HG02610 (cell line): ENCODE results near the gene OPCML.

ENCODE experiments used
- ATAC-seq: cut with Tn5 transposase; IDR thresholded peaks from one replicate; pipeline ENCODE4 v1.9.1; 2021; ENCODE audit warnings: mild to moderate bottlenecking, moderate library complexity; ENCODE audit not compliant: unreplicated experiment

OPCML gene

DNA sequence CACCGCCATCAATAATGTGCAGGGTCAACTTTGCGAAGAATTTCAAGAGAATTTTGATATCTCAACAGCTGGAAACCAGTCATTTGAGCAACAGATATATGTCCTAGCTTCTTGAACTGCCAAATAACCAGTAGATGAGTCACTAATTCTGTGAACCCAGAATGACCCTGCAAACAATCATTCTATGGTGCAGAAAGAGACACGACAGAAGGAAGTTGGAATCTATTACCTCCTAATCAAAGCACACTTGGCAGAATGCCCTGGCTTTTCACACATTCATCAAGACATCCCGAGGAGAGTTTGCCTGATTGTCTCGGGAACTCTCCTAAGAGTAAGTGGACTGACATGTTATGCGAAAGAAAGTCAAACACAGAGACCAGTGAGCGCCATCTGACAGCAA is 621.1 kb downstream of the OPCML start:
- no peak for ATAC-seq

DNA sequence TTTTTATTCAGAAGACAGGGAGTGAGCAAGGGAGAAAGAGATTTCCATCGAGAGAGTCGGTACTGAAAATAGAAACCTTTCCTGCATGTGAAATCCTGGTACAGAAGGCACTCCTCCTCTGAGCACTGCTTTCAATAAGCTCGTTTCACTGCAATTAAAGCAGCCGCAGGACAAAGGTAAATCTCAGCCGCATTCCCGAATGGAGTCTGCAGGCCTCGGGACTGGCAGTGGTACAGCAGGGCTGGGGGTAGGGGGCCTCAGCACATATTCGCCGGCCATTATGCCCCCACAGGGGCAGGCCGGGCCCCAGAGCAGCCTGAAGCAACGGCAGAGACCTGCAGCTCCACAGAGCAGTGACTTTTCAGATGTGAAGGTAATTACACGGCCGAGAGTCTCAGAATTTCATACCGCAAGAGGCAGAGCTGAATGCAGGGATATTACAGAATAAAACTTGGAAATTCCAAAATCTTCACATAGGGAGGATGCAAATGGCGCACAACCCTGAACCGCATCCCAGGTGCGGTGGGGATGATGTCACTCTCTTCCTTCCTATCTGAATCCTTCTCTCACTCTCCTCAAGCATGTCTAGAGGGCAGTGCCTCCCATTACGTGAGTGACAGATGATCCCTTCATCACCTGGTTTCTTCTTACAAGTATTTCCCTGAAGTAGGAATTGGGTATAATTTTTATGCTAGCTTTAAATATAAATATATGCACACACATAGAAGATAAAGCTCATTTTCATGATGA is 622.1 kb downstream of the OPCML start:
- no peak for ATAC-seq

DNA sequence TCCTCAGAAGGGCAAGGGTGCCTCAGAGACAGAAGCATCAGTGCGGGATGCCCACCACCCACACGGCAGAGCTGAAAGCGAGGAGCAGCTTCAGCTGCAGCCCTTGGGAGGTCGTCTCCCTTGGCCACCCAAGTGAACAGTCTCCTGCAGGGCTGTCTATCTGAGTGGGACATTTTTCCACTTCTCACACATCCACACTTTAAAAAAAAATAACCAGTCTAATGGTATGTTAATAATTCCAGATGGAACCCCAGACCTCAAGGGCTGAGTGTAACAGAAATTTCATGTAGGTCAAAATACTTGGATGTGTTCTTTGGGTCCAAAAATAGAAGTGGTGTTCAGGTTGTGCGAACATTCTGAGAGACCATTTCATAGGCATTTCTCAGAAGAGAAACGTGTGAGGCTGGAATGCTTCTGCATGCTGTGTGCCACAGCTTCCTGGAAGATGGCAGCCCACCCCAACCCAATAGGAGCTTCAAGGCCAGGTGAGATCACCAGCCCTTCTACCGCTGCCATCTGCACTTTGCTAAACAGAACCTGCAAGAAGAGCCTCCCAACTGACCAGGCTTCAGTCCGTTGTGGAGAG is 623.2 kb downstream of the OPCML start:
- no peak for ATAC-seq

DNA sequence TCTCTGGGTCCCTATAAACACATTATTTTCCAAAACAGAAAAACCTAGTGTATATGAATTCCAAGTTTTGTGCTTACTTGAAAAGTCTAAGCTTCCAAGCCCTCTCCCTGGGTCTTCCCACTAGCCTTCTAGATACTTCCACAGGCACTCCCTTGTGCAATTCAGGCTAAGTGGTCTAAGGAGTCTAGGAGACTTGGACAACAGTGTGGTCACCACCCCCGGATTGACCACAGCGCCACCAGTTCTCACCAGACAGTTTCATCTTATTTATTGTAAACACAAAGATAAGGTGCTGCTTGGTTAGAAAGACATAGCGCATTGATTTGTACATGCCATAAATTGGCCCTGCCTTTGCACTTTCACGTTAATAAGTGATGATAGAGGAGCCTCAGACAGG is 623.9 kb downstream of the OPCML start:
- no peak for ATAC-seq

DNA sequence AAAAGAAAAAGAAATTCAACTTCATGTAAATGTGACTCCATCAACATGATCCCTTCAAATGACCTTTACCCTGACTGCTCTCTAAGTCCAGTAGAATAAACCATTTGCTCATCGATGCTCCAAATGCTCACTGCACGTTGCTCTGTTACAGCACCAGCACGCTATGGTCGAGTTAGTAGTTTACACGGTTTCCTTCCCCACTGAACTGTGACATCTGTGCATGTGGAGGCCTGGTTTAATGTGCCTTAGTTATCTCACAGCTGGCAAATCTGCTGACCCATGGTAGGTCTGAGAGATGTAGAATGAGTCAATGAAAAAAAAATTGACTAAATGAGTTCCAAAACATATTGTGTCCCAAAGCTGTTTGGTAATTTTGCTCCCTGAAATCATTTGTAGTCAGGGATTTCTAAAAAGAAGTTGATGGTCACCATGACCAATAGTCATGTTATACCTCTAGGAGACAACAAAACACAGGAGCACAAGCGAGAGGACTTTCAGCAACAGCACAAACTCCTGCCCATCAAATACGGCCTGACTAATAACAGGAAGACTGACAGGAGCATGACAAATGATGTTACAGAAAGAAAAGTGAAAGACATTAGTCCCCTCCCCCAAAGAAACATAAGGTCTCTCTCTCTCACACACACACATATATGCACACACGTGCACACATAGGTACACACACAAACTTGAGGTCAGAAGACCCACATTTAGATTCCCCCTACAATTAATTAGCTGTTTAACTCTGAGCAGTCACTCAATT is 624.5 kb downstream of the OPCML start:
- ATAC-seq = no peak

DNA sequence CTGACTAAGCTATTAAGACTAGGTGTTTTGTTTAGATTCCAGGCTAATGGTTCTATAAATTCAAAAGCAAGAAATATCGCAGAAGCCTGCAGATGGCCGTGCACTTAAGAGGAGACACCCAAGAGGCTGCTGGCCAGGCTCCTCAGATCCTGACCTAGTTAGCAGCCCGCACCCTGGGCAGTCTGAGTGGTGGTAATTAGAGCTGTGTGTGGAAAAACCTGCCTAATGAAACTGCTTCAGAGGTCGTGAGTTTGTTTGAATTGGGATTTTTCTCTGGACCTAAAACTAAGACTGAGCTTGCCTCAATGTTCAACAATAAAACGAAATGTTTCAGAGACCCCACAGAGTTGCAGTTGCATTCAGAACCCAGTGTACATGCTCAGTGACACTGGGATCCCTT is 627.7 kb downstream of the OPCML start:
- no peak for ATAC-seq

DNA sequence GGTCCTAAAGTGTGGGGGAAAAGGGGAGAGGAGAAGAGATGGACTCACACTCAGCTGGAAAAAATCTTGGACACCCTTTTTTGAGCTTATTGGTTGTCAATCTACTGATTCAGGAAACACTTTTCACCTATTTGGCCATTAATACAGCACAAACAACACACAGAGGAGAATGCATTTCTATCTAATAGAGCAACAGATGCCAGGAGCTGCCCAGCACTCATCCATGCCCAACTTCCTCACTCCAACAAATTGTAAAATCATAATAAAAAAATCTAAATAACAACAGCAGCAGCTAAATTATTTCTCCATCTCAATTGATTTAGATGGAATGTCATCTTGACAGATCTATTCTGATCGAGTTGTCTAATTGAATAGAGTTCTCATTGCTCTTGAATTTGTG is 628.2 kb downstream of the OPCML start:
- no peak for ATAC-seq

DNA sequence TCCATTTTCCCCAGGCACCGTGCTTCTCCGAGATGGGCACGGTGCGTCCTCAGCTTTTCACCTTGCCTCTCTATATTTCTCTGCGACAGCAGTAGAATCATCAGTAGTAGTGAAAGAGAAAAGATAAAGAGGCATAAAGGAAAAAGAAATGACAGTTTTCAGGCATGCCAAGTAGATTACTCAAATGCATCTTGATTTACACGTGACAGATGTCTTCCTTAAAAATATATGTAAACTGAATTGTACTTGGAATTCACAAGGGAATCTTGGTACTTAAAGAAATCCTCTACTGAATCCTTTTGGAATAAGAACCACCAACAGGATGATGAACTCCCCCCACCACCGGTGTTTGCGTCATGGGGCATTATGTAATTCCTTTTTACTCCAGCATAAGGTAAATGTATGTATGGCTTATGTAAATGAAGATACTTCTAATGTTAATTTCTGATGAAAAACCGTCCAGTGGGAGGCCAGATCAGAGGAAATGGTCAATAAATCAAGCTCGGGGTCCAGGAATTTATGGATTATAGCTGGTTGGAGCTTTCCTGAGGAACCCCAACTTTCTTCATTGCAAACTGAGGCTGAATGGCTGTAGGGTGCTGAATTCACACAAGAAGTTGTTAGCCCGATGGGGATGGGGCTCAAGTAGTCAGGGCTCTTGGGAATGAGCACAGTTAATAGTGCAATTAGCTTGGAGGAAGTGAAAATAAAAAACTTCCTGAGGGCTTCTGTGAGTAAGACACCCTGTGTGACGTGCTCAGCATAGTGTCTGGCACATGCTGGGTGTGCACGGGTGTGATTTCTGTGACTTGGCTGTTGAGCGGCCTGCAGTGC is 630.4 kb downstream of the OPCML start:
- ATAC-seq = no peak

DNA sequence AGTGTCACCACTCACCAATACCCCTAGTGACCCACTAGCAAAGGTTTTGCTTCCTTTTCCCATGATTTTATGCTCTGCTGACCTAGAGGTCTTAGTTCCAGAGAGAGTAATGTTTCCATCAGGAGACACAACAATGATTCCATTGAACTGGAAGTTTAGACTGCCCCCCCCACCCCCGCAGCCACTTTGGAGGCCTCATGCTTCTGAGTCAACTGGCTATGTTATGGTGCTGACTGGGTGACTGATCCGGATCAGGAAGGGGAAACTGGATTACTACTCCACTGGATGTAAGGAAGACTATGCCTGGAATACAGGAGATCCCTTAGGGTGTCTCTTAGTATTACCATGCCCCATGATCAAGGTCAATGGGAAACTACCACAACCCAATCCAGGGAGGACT is 633.6 kb downstream of the OPCML start:
- ATAC-seq = no peak

DNA sequence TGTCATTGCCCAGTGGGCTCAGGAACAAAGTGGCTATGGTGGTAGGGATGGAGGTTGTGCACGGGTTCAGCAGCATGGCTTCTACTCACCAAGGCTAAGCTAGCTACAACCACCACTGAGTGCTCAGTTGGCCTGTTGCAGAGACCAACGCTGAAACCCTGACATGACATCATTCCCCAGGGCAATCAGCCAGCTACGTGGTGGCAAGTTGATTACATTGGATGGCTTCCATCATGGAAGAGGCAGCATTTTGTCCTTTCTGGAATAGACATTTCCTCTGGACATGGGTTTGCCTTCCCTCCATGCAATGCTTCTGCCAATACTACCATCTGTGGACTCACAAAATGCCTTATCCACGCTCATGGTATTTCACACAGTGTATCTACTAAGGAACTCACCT is 634.3 kb downstream of the OPCML start:
- no peak for ATAC-seq

DNA sequence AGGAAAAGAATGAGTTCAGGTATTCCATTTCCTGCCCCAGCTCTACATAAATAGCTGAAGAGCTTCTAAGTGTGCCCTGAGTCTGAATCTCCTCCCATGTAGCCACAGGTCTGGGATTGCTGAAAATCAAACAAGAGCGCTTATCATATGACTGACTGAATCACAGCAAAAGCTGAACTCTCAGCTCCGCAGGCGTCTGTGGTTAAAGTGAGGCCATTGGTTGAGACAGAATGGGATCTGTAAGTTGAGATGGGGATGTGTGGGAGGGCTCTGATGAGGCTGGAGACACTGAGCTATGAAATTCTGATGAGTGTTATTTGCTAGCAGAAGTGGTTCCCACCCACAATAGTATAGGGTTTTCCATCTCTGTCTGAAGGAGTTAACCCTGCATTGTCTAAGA is 637.0 kb downstream of the OPCML start:
- no peak for ATAC-seq

DNA sequence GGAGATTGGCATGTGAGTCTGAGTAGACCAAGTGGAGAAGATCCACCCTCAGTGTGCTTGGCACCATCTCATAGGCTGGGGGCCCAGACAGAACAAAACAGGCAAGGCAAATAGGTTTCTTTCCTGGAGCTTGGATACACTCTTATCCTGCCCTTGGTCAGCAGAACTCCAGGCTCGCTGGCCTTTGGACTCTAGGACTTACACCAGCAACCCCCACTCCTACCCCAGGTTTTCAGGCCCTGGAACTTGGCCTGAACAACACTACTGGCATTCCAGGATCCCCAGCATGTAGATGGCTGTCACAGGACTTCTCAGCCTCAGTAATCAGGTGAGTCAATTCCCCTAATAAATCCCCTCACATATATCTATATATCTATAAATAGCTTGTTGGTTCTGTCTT is 637.7 kb downstream of the OPCML start:
- ATAC-seq = no peak

DNA sequence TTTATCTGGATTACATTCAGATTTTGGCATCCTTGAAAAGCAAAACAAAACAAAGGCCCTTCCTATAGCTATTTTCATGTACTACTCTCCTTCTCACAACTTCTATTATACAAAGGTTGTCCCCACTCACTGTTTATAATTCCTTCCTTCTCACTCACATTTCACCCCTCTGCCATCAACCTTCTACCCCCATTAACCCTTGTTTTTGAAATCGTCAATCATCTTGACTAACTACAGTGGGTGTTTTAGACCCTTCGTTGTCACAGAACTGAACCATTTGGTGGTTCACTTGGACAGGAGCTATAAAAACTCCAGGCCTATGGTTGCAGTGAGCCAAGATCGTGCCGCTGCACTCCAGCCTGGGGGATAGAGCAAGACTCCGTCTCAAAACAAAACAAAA is 639.4 kb downstream of the OPCML start:
- ATAC-seq = no peak

DNA sequence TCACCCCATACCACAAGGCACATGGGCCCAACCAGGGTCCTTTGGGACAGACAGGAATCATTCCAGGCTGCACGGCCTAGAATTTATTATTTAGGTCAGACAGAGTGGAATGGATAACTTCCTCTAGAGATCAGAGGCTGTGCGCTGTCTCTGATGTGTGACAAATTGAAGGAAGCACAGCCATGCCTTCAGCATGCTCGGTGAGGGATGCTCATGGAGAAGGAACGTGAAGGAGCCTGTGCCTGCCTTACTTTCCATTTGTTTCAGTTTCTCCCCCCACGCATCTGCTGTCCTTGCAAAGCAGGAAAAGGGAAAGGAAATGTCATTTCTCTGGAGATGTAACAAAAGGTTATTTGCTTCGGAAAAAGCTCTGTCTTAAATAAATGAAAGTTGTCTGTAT is 644.1 kb downstream of the OPCML start:
- no peak for ATAC-seq

DNA sequence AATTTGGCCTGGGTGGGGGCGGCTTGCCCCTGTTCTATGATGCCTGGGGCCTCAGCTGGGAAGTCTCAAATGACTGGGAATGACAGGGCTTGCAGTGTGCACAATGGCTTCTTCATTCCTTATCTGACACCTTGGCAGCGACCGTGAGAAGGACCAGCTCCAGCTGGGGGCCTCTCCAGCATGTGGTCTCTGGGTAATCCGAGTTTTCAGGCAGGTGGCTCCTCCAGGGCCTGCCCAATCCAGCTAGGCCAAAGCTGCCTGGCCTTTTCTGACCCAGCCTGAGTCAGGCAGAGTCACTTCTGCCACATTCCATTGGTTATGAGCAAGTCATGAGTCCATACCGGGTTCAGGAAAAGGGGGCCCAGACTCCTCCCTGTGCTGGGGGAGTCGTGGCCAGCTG is 646.0 kb downstream of the OPCML start:
- no peak for ATAC-seq

DNA sequence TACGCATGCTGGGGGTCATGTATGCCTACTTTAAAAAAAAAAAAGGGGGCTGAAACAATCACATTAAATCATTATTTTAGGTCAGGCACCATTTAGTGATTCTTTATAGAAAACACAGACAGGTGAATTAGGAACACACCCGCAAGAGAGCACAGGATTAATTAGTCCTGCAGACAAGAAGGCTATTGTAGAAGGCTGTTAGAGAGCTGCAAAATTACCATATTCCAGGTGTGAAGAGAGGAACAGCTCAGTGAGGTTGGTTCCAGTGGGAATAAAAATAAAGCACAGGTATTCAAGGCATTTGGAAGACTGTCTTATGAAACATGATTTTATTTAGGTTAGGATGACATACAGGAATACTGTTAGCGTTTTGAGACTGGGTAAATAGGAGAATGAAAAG is 649.1 kb downstream of the OPCML start:
- ATAC-seq = no peak

DNA sequence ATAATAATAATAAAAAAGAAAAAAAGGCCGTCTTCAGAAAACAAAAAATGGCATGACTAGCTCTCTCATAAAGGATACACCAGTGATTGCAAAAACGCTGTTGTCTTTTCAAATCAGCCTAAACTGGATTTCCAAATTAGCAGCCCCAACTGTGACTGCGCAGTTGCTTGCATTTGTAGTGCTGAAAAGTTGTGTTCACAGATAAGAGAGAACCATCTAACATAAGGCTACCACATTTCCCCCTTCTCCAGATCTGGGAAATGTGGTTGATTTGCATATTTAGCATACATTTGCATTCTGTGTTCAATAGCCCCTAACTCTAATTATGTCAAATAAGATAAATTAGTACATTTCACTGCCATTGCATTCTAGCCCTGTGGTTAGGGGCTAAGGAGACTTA is 650.7 kb downstream of the OPCML start:
- no peak for ATAC-seq

DNA sequence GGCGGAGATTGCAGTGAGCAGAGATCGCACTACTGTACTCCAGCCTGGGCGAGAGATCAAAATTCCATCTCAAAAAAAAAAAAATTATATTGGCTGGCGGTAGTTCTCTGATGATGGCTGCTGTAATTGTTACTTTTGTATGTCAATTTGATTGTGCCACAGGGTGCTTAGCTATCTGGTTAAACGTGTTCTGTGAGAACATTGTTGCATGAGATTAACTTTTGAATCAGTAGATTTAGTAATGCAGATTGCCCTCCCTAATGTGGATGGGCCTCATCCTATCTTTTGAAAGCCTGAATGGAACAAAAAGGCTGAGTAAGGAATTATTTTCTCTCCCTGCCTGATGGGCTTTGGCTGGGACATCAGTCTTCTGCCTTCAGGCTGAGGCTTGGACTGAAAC is 654.2 kb downstream of the OPCML start:
- ATAC-seq = no peak

DNA sequence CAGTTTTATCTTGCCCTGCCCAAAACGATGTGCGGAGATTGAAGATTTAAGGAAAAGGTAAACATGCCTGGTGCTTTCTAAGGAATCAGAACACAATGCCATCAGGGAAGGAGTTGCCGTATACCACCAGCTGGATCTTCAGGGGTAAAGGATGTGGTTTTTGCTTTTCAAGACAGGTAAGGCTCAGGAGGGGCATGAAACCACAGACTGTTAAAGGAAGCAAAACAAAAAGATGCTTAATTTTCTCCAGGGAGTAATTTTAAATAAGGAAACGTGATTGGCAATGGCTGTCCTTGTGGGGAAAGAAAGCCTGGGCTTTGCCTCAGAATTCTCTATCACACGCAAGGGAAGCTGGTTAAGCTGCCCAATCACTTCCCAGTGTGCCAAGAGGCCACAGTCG is 655.6 kb downstream of the OPCML start:
- ATAC-seq = no peak

DNA sequence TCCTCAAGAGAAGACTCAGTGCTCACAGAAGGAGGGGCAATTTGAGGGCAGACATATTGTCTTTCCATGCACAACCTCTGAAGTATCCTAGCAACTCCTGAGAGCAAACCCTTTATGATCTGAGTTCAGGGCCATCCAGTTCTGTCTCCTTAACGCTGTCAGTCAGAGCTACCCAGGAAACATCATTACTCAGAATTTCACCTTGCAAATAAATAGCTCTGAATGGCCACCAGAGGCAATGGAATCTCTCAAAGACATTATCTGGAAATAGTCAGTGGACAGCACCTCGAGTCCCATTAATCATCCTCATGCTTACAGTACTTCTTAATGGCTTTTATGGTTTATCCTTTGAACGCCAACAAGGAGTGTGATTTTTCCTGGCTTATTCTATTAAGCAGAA is 656.1 kb downstream of the OPCML start:
- no peak for ATAC-seq

DNA sequence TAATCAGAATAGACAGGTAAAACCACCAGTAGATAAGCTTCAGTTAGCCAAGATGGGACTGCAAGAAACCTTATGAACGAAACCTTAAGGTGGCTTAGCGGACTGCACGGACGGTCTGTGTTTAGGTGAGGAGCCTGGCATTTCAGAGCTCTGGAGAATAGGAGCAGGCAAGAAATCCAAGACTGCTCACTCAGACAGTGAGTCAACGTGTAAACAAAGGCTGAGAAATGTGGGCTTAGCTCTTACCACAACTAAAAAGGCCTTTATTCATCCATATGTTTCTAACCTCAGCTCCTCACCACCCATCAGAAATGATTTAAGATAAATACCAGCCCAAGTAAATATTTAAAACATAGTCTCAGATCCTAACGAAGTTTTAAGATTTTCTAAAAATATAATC is 657.7 kb downstream of the OPCML start:
- no peak for ATAC-seq
